Right lobe of liver (tissue), 4 donors: Measurements from ENCODE around the gene HDAC10.

Experiments
- POLR2A ChIP-seq: fragments of 450-650 bp; IDR thresholded peaks from one replicate; pipeline ENCODE4 v1.6.1; 2017; ENCODE audit warnings: antibody characterized with exemption, mild to moderate bottlenecking
- TF ChIP-seq, protein P1 (sequence below), 4 donors: fragments of 200-600 bp in 3 of 4; fragments of 450-650 bp in 1 of 4; IDR thresholded peaks; one replicate each; pipeline versions ENCODE4 v1.5.1 to v1.8.0; 2016 to 2022; ENCODE audit warnings: antibody characterized with exemption in 4 of 4, mild to moderate bottlenecking in 2 of 4
- donor health status: DM: no; HTN: no; CAD: no.
- donor health status: DM: no; HTN: no; CAD: no.
- donor health status: DM: no; HTN: yes; CAD: no.

- TF ChIP-seq, protein P1, sequence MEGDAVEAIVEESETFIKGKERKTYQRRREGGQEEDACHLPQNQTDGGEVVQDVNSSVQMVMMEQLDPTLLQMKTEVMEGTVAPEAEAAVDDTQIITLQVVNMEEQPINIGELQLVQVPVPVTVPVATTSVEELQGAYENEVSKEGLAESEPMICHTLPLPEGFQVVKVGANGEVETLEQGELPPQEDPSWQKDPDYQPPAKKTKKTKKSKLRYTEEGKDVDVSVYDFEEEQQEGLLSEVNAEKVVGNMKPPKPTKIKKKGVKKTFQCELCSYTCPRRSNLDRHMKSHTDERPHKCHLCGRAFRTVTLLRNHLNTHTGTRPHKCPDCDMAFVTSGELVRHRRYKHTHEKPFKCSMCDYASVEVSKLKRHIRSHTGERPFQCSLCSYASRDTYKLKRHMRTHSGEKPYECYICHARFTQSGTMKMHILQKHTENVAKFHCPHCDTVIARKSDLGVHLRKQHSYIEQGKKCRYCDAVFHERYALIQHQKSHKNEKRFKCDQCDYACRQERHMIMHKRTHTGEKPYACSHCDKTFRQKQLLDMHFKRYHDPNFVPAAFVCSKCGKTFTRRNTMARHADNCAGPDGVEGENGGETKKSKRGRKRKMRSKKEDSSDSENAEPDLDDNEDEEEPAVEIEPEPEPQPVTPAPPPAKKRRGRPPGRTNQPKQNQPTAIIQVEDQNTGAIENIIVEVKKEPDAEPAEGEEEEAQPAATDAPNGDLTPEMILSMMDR (IDR thresholded peaks at IDR 0.05), result no peak
- TF ChIP-seq POLR2A, result no peak
Measured at GRCh38 chr22:50297510-50298265, 46.6 kb upstream of the HDAC10 start.
